Neuronal stem cell (in vitro differentiated cells): Measurements from ENCODE around the gene TRIM63.
A peak's percentile ranks its signal among the peaks of the same experiment; 100 is the strongest.

Source experiments
- DNase-seq: peaks from one replicate; pipeline ENCODE4 v3.0.0-alpha.2; 2013; ENCODE audit warnings: low spot score
- H2AFZ ChIP-seq: one replicate; pipeline ENCODE4 v1.6.1; 2013; ENCODE audit warnings: mild to moderate bottlenecking, low read length, inconsistent platforms
- H2AK5ac ChIP-seq: 2 replicates; pipeline ENCODE4 v1.6.1; 2013; ENCODE audit warnings: low read depth, mild to moderate bottlenecking, inconsistent platforms, low read length, moderate library complexity, mixed read lengths
- H2BK120ac ChIP-seq: 2 replicates; pipeline ENCODE4 v1.6.1; 2013; ENCODE audit warnings: low read depth, mild to moderate bottlenecking, inconsistent platforms, low read length, moderate library complexity, mixed read lengths
- H2BK12ac ChIP-seq: one replicate; pipeline ENCODE4 v1.6.1; 2013; ENCODE audit warnings: low read length, inconsistent platforms
- H2BK15ac ChIP-seq: 2 replicates; pipeline ENCODE4 v1.6.1; 2013; ENCODE audit warnings: mild to moderate bottlenecking, low read length, inconsistent platforms, mixed read lengths
- H2BK5ac ChIP-seq: one replicate; pipeline ENCODE4 v1.6.1; 2013; ENCODE audit warnings: inconsistent platforms, mild to moderate bottlenecking, low read length, moderate library complexity
- H3K14ac ChIP-seq: one replicate; pipeline ENCODE4 v1.6.1; 2013; ENCODE audit warnings: low read length, inconsistent platforms
- H3K18ac ChIP-seq: 2 replicates; pipeline ENCODE4 v1.6.1; 2013; ENCODE audit warnings: low read length, inconsistent platforms
- H3K23ac ChIP-seq: 2 replicates; pipeline ENCODE4 v1.6.1; 2013; ENCODE audit warnings: low read depth, mild to moderate bottlenecking, mixed read lengths, low read length, inconsistent platforms; ENCODE audit not compliant: poor library complexity
- H3K27ac ChIP-seq: replicated peaks from 3 replicates; pipeline ENCODE4 v1.5.1; 2013; ENCODE audit warnings: low read length, inconsistent platforms
- H3K27me3 ChIP-seq, 3 experiments: 2 replicates each; pipeline ENCODE4 v1.6.1; 2013; ENCODE audit warnings: low read length in 3 of 3, mild to moderate bottlenecking in 2 of 3, inconsistent platforms in 1 of 3, low read depth in 1 of 3, mixed read lengths in 1 of 3, moderate library complexity in 1 of 3; ENCODE audit not compliant: control insufficient read depth in 3 of 3, insufficient read depth in 3 of 3
- H3K36me3 ChIP-seq, 2 donors: replicated peaks in 1 of 2; 2 replicates each; pipeline ENCODE4 v1.6.1; 2013; ENCODE audit warnings: low read length in 2 of 2; ENCODE audit not compliant: control insufficient read depth in 2 of 2, insufficient read depth in 2 of 2
- H3K4ac ChIP-seq: 2 replicates; pipeline ENCODE4 v1.6.1; 2013; ENCODE audit warnings: inconsistent platforms, mild to moderate bottlenecking, low read length, moderate library complexity
- H3K4me1 ChIP-seq, 2 donors: 1 replicate in 1 of 2; 2 replicates in 1 of 2; pipeline ENCODE4 v1.6.1; 2013; ENCODE audit warnings: low read length in 2 of 2, low read depth in 1 of 2; ENCODE audit not compliant: control insufficient read depth in 2 of 2, insufficient read depth in 1 of 2
- H3K4me2 ChIP-seq: one replicate; pipeline ENCODE4 v1.6.1; 2013; ENCODE audit warnings: mild to moderate bottlenecking, low read length, inconsistent platforms; ENCODE audit not compliant: insufficient read depth, poor library complexity, severe bottlenecking
- H3K4me3 ChIP-seq, 2 donors: 2 replicates each; pipeline ENCODE4 v1.5.1; 2013; ENCODE audit warnings: low read length in 2 of 2, mild to moderate bottlenecking in 2 of 2, inconsistent platforms in 1 of 2, moderate library complexity in 1 of 2
- H3K79me1 ChIP-seq: one replicate; pipeline ENCODE4 v1.6.1; 2013; ENCODE audit warnings: low read depth, mild to moderate bottlenecking, inconsistent platforms, low read length, moderate library complexity
- H3K9ac ChIP-seq: one replicate; pipeline ENCODE4 v1.6.1; 2013; ENCODE audit warnings: mild to moderate bottlenecking, low read depth, low read length, inconsistent platforms; ENCODE audit not compliant: poor library complexity
- H3K9me3 ChIP-seq, 2 donors: replicated peaks in 1 of 2; 2 replicates each; pipeline versions ENCODE3 to v1.6.1; 2013; ENCODE audit warnings: low read length in 2 of 2, mild to moderate bottlenecking in 2 of 2, inconsistent platforms in 1 of 2, low read depth in 1 of 2, mixed read lengths in 1 of 2, moderate library complexity in 1 of 2; ENCODE audit not compliant: control insufficient read depth in 2 of 2, insufficient read depth in 1 of 2
- H4K8ac ChIP-seq: one replicate; pipeline ENCODE4 v1.6.1; 2013; ENCODE audit warnings: low read depth, mild to moderate bottlenecking, inconsistent platforms, low read length, moderate library complexity
- H4K91ac ChIP-seq: one replicate; pipeline ENCODE4 v1.6.1; 2013; ENCODE audit warnings: low read length, low read depth, mild to moderate bottlenecking, inconsistent platforms; ENCODE audit not compliant: poor library complexity
- WGBS, 2 donors: extraction: QIAGEN DNeasy Blood & Tissue Kit; methylation state at CpG; one replicate each; pipeline ENCODE4 v1.1.7; 2013; ENCODE audit warnings: missing lambda C conversion rate in 2 of 2, mixed read lengths in 1 of 2; ENCODE audit not compliant: insufficient read length in 2 of 2, insufficient replicate concordance in 1 of 2; ENCODE audit errors: extremely low coverage in 2 of 2; 5-methylcytosine and 5-hydroxymethylcytosine counted together

Gene TRIM63

GRCh38 chr1:26038904-26039303 is 28.5 kb downstream of the TRIM63 start:
- Histone ChIP-seq H3K4me3 (no peak overlapping the region), H2BK120ac (no peak overlapping the region), H3K14ac (peak overlapping the region; percentile 31), H2BK12ac (no peak overlapping the region), H3K4me1 (peaks cover 8 to 10% of the 10 kb centered on the region in 2 donors), H3K9me3 (no peaks in the 10 kb centered on the region), H3K18ac (peak overlapping the region; percentile 35), H2BK5ac (no peak overlapping the region), H3K36me3 (no peaks in the 10 kb centered on the region), H3K27ac (no peak overlapping the region), H3K23ac (peak overlapping the region; percentile 17), H2AK5ac (no peak overlapping the region), H3K79me1 (no peaks in the 10 kb centered on the region), H2BK15ac (peak overlapping the region; percentile 10), H4K91ac (peak overlapping the region; percentile 15), H4K8ac (no peak overlapping the region), H3K9ac (peak overlapping the region; percentile 32), H2AFZ (no peak overlapping the region), H3K27me3 (peaks cover 0 to 54% (median 25%) of the 10 kb centered on the region in 3 experiments), H3K4ac (no peak overlapping the region), H3K4me2 (no peak overlapping the region)
- DNase-seq, result no peak
- no CpG with 5 or more reads among the region's 6 CpGs for WGBS, 2 donors

- Histone ChIP-seq H4K8ac (no peak overlapping the region), H3K9me3 (no peaks in the 10 kb centered on the region), H2AFZ (no peak overlapping the region), H4K91ac (peak overlapping the region; percentile 15), H3K23ac (peak overlapping the region; percentile 17), H3K4me3 (no peak overlapping the region), H2BK15ac (peak overlapping the region; percentile 10), H3K4me2 (no peak overlapping the region), H2BK5ac (no peak overlapping the region), H3K18ac (no peak overlapping the region), H3K36me3 (no peaks in the 10 kb centered on the region), H3K27me3 (peaks cover 0 to 54% (median 21%) of the 10 kb centered on the region in 3 experiments), H3K9ac (peak overlapping the region; percentile 32), H3K27ac (no peak overlapping the region), H2BK12ac (no peak overlapping the region), H2BK120ac (no peak overlapping the region), H3K4ac (no peak overlapping the region), H2AK5ac (no peak overlapping the region), H3K4me1 (peaks cover 8 to 10% of the 10 kb centered on the region in 2 donors), H3K79me1 (no peaks in the 10 kb centered on the region), H3K14ac (peak overlapping the region; percentile 31)
- no peak for DNase-seq
- no CpG with 5 or more reads among the region's 6 CpGs for WGBS, 2 donors
Measured at GRCh38 chr1:26038477-26038876, 29.0 kb downstream of the TRIM63 start.

GRCh38 chr1:26037904-26038303 is 29.5 kb downstream of the TRIM63 start:
- Histone ChIP-seq H3K27me3 (peaks cover 0 to 49% (median 17%) of the 10 kb centered on the region in 3 experiments), H2BK5ac (no peak overlapping the region), H2BK12ac (no peak overlapping the region), H2BK120ac (no peak overlapping the region), H3K4me1 (peaks cover 8 to 10% of the 10 kb centered on the region in 2 donors), H3K9me3 (no peaks in the 10 kb centered on the region), H3K4ac (peak overlapping the region; percentile 80), H3K14ac (no peak overlapping the region), H3K23ac (no peak overlapping the region), H3K4me3 (no peak overlapping the region), H3K27ac (no peak overlapping the region), H2AK5ac (peak overlapping the region; percentile 56), H4K8ac (no peak overlapping the region), H3K9ac (no peak overlapping the region), H4K91ac (no peak overlapping the region), H3K36me3 (no peaks in the 10 kb centered on the region), H3K18ac (peak overlapping the region; percentile 40), H3K79me1 (no peaks in the 10 kb centered on the region), H2BK15ac (peak overlapping the region; percentile 42), H2AFZ (no peak overlapping the region), H3K4me2 (no peak overlapping the region)
- no CpG with 5 or more reads among the region's 6 CpGs for WGBS, 2 donors
- DNase-seq, result no peak

GRCh38 chr1:26036756-26037281 is 30.6 kb downstream of the TRIM63 start:
- no peak overlapping the region for H3K27ac ChIP-seq
- no peak for DNase-seq
- peak overlapping the region; percentile 99 for H3K23ac ChIP-seq
- H3K79me1 ChIP-seq, result no peaks in the 10 kb centered on the region
- H3K4me2 ChIP-seq, result no peak overlapping the region
- peaks cover 8 to 10% of the 10 kb centered on the region in 2 donors for H3K4me1 ChIP-seq
- H2AK5ac ChIP-seq, result peak overlapping the region; percentile 33
- H3K9me3 ChIP-seq, result no peaks in the 10 kb centered on the region
- H3K4ac ChIP-seq, result no peak overlapping the region
- no peak overlapping the region for H3K18ac ChIP-seq
- peak overlapping the region; percentile 9 for H2BK5ac ChIP-seq
- H2BK12ac ChIP-seq, result no peak overlapping the region
- H3K9ac ChIP-seq, result no peak overlapping the region
- no peak overlapping the region for H2AFZ ChIP-seq
- peak overlapping the region in 1 of 2 donors; percentile 41 for H3K4me3 ChIP-seq
- H2BK15ac ChIP-seq, result peak overlapping the region; percentile 6
- no peak overlapping the region for H3K14ac ChIP-seq
- H4K8ac ChIP-seq, result no peak overlapping the region
- no peak overlapping the region for H2BK120ac ChIP-seq
- no peak overlapping the region for H4K91ac ChIP-seq
- no peaks in the 10 kb centered on the region for H3K36me3 ChIP-seq
- H3K27me3 ChIP-seq, result peaks cover 0 to 40% (median 12%) of the 10 kb centered on the region in 3 experiments
- no CpG with 5 or more reads among the region's 11 CpGs for WGBS, 2 donors
